Mucosa of descending colon (tissue), 3 donors: ENCODE measurements around the gene FCHSD1. TPM values are rescaled to one million over a fixed set of nuclear protein-coding genes. Genes with fewer than 3 reads are reported as not detected.
"Not testable (repeated sequence)": the region's sequence is repeated elsewhere in the genome, so short reads cannot be mapped to it uniquely, and the experiment has no call there.

ENCODE experiments used
- ATAC-seq: fragments of 200-7000 bp; cut with Tn5 transposase; one replicate; pipeline ENCODE4 v1.9.1; 2020; ENCODE audit warnings: mild to moderate bottlenecking, moderate library complexity
- DNase-seq, 3 donors: peaks; one replicate each; pipeline ENCODE4 v3.0.0-alpha.2; 2020
- H3K36me3 ChIP-seq: fragments of 200-600 bp; one replicate; pipeline ENCODE4 v1.8.0; 2021; ENCODE audit warnings: low read depth, mild to moderate bottlenecking
- H3K4me1 ChIP-seq: fragments of 200-600 bp; one replicate; pipeline ENCODE4 v1.8.0; 2021; ENCODE audit warnings: low read depth, mild to moderate bottlenecking
- H3K4me3 ChIP-seq: fragments of 200-600 bp; one replicate; pipeline ENCODE4 v1.8.0; 2021; ENCODE audit warnings: mild to moderate bottlenecking
- H3K9me3 ChIP-seq: fragments of 200-600 bp; one replicate; pipeline ENCODE4 v1.8.0; 2021; ENCODE audit warnings: mild to moderate bottlenecking
- intact Hi-C, 2 donors: fragments of 100-400 bp; cut with DNase I in 1 of 2; cut with micrococcal nuclease in 1 of 2; formaldehyde crosslinking; loops; one replicate each; pipeline versions ENCODE4 v1.11.0 to v1.11.1; 2022; cut with DNase I, micrococcal nuclease
- total RNA-seq, 3 donors: library from RNA; stranded (reverse); fragmentation: NEBNext Ultra II Directional in 2 of 3; extraction: Animal tissue kit (Norgen Biotek cat#: 25700) in 2 of 3; gene quantifications; one replicate each; pipeline versions ENCODE4 v1.2.1 to v1.2.4, GENCODE V29; 2021 to 2023
- TF ChIP-seq, protein P1 (sequence below): fragments of 200-600 bp; IDR thresholded peaks from one replicate; pipeline ENCODE4 v1.8.0; 2022; ENCODE audit warnings: antibody characterized with exemption, mild to moderate bottlenecking
- donor health status: DM: no; HTN: no; CAD: no; lungs with moderate emphysema.
- donor health status: DM: no; HTN: no; CAD: no.
- donor health status: DM: no; HTN: yes; CAD: no.

Gene FCHSD1
- total RNA-seq, 3 donors from 2014 or later: 16.3 to 23.3 (median 17.6) TPM

DNA sequence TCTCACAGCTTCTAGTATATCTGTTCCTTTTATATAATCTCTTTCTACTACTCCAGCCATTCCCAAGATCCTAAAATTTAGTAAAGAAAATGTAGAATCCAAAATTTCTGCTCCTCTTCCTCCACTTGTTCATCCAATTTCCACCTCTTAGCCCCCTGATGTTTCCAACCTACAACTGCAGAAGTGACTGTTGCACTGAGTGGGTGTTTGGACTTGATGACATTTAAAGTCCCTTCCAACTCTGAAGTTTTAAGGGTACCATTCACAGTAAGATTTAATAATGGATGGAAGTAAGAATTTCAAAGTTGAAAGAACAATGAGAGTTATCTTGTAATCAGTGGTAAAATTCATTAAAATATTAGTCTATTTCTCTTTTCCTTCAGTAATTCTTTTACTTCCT, 37.9 kb downstream of the FCHSD1 start:
- DNase-seq (no peak), ATAC-seq (no peak)
- H3K4me3 ChIP-seq: no peak overlapping the region
- H3K4me1 ChIP-seq: peaks cover 3% of the 10 kb centered on the region
- TF ChIP-seq, protein P1, sequence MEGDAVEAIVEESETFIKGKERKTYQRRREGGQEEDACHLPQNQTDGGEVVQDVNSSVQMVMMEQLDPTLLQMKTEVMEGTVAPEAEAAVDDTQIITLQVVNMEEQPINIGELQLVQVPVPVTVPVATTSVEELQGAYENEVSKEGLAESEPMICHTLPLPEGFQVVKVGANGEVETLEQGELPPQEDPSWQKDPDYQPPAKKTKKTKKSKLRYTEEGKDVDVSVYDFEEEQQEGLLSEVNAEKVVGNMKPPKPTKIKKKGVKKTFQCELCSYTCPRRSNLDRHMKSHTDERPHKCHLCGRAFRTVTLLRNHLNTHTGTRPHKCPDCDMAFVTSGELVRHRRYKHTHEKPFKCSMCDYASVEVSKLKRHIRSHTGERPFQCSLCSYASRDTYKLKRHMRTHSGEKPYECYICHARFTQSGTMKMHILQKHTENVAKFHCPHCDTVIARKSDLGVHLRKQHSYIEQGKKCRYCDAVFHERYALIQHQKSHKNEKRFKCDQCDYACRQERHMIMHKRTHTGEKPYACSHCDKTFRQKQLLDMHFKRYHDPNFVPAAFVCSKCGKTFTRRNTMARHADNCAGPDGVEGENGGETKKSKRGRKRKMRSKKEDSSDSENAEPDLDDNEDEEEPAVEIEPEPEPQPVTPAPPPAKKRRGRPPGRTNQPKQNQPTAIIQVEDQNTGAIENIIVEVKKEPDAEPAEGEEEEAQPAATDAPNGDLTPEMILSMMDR: no peak
- intact Hi-C loops: no loop called here
- no peaks in the 10 kb centered on the region for H3K9me3 ChIP-seq
- no peaks in the 10 kb centered on the region for H3K36me3 ChIP-seq

DNA sequence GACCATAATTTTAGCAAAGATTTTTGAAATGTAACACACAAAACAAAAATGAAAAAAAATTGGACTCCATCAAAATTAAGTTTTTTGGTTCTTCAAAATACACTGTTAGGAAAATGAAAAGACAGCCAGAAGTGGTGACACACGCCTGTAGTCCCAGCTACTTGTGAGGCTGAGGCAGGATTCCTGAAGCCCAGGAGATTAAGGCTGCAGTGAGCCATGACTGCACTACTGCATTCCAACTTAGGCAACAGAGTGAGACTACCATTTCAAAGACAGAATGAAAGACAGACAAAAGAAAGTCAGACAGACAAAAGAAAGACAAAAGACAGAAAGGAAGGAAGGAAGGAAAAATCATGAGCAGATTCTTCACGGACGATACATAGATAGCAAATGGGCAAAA, 39.9 kb downstream of the FCHSD1 start:
- DNase-seq (no peak), ATAC-seq (no peak)
- intact Hi-C loops: no loop called here
- H3K36me3 ChIP-seq: no peaks in the 10 kb centered on the region
- H3K4me1 ChIP-seq: no peaks in the 10 kb centered on the region
- H3K4me3 ChIP-seq: no peak overlapping the region
- no peaks in the 10 kb centered on the region for H3K9me3 ChIP-seq
- TF ChIP-seq, protein P1: no peak

DNA sequence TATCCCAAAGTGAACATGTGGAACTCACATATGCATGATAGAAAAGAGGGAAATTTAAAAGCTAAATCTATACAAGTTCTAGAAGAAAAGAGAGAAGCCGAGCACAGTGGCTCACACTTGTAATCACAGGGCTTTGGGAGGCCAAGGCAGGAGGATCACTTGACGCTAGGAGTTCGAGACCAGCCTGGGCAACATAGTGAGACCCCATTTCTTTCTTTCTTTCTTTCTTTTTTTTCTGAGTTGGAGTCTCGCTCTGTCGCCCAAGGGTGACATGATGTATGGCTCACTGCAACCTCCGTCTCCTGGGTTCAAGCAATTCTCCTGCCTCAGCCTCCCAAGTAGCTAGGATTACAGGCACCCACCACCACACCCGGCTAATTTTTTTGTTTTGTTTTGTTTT, 41.3 kb downstream of the FCHSD1 start:
- H3K4me3 ChIP-seq, intact Hi-C loops, H3K4me1 ChIP-seq, ATAC-seq, DNase-seq, H3K36me3 ChIP-seq, H3K9me3 ChIP-seq: not testable (repeated sequence)

DNA sequence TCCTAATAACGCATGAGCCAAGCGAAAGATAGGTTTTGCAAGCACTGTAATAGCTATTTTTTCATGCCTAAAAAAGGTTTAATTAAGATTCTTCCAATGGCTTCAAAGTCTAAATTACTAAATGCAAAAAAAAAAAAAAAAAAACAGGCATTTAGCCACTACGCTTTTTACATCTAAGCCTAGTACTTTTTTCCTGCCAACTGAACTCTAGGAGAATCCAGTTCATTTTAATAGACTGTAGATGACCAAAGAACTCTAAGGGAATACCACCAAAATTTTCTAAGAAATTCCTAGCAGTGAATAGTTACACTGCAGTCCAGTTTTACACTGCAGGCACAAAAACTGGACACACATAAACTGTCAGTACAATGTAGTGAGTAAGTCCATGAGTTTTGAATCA, 42.2 kb downstream of the FCHSD1 start:
- H3K4me3 ChIP-seq: no peak overlapping the region
- ATAC-seq (no peak), DNase-seq (no peak)
- no peaks in the 10 kb centered on the region for H3K36me3 ChIP-seq
- peaks cover 12% of the 10 kb centered on the region for H3K4me1 ChIP-seq
- no peaks in the 10 kb centered on the region for H3K9me3 ChIP-seq
- TF ChIP-seq, protein P1: no peak
- intact Hi-C loops: no loop called here

DNA sequence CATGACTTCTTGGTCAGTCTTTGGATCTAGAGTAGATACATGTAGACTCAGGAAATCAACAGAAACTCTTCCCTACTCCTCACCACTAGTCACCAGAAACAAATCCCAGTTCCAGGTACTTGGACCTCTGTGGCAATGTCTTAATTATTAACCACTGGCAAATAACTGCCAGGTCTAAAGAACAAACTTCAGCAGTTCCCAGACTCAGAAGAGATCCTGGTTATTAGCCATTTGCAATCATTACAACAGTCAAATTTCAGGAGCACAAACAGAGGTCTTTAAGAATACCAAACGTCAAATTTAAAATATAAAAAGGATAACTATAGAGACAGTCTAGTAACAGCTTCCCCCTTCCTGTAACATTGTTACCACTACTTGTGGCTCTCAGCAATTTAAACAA, 42.7 kb downstream of the FCHSD1 start:
- intact Hi-C loops: no loop called here
- no peak for DNase-seq
- no peak overlapping the region for H3K4me3 ChIP-seq
- peaks cover 13% of the 10 kb centered on the region for H3K4me1 ChIP-seq
- H3K9me3 ChIP-seq: no peaks in the 10 kb centered on the region
- TF ChIP-seq, protein P1: no peak
- no peaks in the 10 kb centered on the region for H3K36me3 ChIP-seq
- no peak for ATAC-seq

DNA sequence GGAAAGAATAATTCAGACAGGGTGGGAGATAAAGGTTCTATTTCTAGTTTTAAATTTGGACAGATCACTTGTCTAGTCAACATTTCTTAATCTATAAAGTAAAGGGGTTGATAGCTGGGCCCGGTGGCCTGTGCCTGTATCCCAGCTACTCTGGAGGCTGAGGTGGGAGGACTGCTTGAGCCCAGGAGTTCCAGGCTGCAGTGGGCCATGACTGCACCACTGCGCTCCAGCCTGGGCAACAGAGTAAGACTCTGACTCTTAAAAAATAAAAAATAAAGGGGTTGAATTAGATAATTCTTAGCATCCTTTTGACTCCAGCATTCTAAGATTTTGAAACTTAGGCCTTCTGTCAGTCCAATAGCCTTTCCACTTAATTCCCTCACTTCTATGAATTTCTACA, 43.2 kb downstream of the FCHSD1 start:
- no peaks in the 10 kb centered on the region for H3K9me3 ChIP-seq
- ATAC-seq (no peak), DNase-seq (no peak)
- intact Hi-C loops: no loop called here
- no peak overlapping the region for H3K4me3 ChIP-seq
- H3K4me1 ChIP-seq: peaks cover 13% of the 10 kb centered on the region
- no peaks in the 10 kb centered on the region for H3K36me3 ChIP-seq
- TF ChIP-seq, protein P1: no peak
